NCI-H1436 treated with DMSO at 0.1 percent for 48 hours (cell line): ENCODE results near the gene MAP6.
"Not testable (repeated sequence)": the region's sequence is repeated elsewhere in the genome, so short reads cannot be mapped to it uniquely, and the experiment has no call there.

Experiments used
- DNase-seq: peaks from one replicate; lab custom pipeline; 2025; lab: John Stamatoyannopoulos, UW

Gene MAP6

DNA sequence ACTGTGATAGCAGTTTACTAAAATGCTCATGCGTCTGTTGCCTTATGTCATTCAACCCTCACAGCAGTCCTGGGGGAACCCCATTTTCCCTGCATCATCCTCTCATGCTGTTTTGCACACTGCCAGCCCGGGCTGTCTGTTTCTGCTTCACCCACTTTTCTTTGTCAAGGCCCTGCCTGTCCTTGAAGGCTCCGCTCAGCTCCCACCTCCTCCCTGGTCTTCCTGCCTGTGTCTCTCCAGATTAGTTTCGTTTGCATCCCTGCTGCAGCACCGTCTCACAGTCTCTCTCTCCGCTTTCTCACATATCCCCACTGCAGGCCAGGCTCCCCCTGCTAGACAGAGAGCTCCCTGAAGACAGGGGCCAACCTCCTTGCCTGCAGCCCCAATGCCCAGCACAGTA, 76.9 kb downstream of the MAP6 start:
- DNase-seq = no peak

DNA sequence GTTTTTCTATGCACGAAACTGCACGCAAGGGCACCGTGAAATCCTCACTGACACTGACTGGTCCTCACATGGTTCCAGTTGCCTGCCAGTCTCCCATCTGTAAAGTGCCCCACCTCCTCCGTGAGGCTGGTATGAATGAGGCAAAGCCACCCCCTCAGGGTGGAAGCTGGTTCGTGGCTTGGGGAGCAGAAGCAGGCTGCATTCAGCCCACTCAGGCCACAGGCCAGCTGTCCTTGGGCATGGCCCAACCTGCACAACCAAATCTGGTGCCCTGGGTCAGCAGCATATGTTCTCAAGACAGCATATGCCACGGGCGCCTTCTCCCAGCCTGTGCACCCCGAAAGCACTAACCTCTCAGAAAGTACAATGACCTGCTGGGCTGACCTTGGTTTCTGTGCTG, 77.5 kb downstream of the MAP6 start:
- no peak for DNase-seq

GRCh38 chr11:75589933-75590332, 78.9 kb downstream of the MAP6 start:
- DNase-seq = no peak

- DNase-seq = no peak
Measured at GRCh38 chr11:75589051-75589450, 79.8 kb downstream of the MAP6 start.

- DNase-seq = no peak
Measured at GRCh38 chr11:75588051-75588481, 80.8 kb downstream of the MAP6 start.

GRCh38 chr11:75586395-75586794, 82.4 kb downstream of the MAP6 start:
- no peak for DNase-seq

- DNase-seq = no peak
Measured at GRCh38 chr11:75585293-75585670, 83.6 kb downstream of the MAP6 start.

DNA sequence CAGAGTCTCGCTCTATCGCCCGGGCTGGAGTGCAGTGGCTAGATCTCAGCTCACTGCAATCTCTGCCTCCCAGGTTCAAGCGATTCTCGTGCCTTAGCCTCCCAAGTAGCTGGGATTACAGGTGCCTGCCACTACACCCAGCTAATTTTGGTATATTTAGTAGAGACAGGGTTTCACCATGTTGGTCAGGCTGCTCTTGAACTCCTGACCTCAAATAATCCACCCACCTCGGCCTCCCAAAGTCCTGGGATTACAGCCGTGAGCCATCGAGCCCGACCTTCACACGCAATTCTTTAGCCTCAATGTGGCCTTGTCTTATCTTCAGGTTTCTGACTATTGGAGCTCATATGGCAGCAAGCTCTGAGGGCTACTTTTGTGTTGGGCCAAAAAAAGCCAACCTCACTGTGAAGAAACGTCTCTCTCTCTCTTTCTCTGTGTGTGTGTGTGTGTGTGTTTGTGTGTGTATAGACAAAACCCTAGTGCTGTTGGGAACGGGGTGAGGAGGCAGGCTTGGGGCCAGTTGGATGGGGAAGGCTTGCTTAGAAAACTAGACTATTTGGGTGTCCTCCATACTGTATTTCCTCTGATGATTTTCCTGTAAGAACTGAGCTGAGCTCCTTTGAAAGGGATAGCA, 84.1 kb downstream of the MAP6 start:
- not testable (repeated sequence) for DNase-seq

DNA sequence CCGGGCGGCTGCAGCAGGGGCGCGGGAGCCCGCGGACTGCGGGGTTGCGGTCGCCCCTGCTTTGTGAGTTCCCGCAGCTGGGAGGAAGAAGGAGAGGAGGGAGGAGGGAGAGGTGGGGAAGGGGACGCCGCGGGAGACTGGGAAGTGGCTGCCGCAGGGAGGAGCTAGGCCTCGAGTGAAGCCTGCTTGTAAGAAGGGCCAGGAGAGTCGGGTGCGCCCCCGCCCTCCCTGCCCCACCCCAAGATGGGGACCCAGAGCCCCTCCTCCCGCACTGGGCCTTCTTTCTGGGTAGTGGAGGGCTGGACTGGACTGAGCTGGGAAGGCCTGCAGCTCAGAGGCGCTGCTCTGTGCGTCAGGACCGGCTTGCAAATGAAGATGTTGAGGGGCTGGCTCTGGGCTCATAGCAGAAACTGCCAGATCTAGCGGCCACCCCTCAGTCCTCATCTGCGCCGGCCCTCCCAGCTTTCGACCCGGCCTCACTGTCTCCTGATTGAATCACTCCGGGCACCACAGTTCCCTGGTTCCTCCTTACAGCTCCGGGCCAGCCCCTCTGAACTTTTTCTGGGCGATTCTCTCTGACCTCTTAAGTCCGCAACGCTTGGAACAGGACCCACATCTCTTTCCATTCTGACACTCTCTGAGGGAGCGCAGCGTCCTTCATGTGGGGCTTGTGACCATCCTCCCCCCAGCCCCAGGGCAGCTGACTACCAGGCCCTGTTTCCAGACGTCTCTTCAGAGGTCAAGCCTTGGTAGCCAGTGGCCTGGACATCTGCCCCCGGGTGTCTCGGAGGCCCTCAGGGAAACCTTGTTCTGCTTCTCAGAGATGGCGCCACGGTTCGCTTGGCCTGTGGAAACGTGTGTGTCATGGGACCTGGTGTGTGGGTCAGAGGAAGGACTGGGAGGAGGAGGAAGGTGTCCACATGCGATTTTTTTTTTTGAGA, 84.8 kb downstream of the MAP6 start:
- no peak for DNase-seq

GRCh38 chr11:75582895-75583717, 85.7 kb downstream of the MAP6 start:
- no peak for DNase-seq

DNA sequence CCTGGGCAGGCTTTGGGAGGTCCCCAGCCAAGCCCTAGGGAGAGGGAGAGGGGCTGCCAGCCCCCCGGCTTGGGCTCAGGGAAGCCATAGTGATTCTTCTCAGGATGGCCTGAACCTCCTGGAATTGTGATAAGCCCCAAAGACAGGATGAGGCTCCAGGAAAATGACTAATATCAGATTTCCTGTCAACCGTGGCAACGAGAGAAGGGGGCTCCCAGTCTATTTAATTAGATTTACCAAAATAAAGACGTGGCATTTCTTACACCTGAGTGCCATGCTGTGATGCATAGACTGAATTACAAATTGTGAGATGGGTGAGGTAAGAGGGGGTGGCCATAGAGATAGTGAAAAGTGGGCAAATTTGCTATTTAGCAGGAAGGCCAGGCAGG, 86.3 kb downstream of the MAP6 start:
- no peak for DNase-seq

DNA sequence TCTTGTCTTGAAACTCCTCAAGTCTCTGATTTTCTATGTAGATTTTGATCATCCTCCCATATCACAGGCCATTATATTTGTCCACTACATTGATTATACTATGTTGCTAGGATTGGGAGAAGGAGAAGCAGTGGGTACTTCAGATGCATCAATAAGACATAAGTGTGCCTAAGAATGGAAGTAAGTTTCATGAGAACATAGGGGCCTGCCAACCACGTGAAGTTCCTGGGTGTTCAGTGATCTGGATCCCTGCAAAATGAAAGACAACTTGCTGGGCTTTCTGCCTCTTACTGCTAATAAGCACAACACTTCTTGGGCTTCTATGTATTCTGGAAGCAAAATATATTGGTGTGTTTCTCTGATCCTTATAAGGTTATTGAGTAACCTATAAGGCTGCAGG, 89.0 kb downstream of the MAP6 start:
- DNase-seq = no peak

- no peak for DNase-seq
Measured at GRCh38 chr11:75578977-75579376, 89.9 kb downstream of the MAP6 start.

DNA sequence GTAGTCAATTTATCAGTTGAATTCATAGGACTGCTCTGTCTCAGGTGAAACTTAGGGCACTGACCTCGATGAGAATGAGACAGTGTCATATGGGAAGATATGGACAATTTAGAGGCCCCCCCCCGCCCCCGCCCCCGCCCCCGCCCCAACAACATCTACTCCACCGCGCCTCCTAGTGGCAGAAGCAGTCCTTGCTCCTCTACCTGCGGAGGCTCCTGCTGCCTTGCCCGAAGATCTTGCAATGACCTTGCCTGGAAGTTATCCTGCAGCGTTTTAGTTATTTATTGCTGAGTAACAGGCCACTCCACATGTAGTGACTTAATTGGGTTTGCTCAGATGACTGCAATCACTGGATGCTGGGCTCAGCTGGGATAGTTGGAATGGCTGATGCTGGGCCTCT, 91.6 kb downstream of the MAP6 start:
- DNase-seq = no peak

- no peak for DNase-seq
Measured at GRCh38 chr11:75576499-75576918, 92.3 kb downstream of the MAP6 start.

GRCh38 chr11:75576017-75576416, 92.8 kb downstream of the MAP6 start:
- DNase-seq = no peak

GRCh38 chr11:75574698-75575602, 93.9 kb downstream of the MAP6 start:
- DNase-seq = no peak

DNA sequence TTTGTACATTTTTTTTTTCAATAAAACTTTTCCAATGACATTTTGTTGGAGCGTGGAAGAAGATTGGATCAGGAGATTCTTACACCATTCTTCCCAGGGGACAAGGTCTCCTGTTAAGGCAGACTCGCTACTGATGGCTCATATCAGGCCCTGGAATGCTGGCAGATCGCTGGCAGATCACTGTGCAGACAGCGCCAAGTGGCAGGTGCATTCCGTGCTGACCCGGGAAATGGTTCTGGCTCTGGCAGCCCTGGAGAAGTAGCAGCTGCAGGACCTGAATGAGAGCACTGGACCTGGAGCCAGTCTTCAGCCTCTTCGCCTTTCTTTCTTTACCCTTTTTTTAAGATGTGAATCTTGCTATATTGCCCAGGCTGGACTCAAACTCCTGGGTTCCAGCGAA, 96.1 kb downstream of the MAP6 start:
- no peak for DNase-seq

DNA sequence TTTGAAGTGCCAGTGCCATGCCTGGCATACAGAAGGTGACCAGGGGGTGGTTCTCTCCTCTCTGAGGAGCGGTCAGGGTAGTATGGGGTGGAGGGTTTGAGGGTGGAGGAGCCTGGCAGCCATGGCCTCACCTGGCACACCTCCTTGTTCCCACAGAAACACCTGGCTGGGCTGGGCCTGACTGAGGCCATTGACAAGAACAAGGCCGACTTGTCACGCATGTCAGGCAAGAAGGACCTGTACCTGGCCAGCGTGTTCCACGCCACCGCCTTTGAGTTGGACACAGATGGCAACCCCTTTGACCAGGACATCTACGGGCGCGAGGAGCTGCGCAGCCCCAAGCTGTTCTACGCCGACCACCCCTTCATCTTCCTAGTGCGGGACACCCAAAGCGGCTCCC, 97.2 kb downstream of the MAP6 start:
- DNase-seq = no peak

GRCh38 chr11:75570559-75571139, 98.2 kb downstream of the MAP6 start:
- no peak for DNase-seq

DNA sequence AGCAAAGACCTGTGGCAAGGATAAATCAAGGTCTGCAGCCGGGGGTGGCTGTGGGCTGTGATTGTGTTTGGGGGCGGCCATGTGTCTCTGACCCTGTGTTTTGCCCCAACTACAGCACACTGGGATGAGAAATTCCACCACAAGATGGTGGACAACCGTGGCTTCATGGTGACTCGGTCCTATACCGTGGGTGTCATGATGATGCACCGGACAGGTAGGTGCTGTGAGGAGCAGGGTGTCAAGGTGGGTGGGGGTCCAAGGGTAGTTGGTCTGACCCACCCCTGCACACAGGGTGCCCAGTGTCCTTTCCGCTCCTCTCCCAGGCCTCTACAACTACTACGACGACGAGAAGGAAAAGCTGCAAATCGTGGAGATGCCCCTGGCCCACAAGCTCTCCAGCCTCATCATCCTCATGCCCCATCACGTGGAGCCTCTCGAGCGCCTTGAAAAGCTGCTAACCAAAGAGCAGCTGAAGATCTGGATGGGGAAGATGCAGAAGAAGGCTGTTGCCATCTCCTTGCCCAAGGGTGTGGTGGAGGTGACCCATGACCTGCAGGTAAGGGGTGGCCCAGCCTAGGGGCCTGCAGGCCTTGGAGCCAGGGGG, 100.1 kb downstream of the MAP6 start:
- DNase-seq = no peak
